Measurements from ENCODE around the gene ATG10.

The ATG10 gene

GRCh38 chr5:82287625-82288024 is 315.8 kb downstream of the ATG10 start:
- no peaks in the 10 kb centered on the region for H3K4me1 ChIP-seq

GRCh38 chr5:82290005-82290404 is 318.2 kb downstream of the ATG10 start:
- TF ChIP-seq CTCF (IDR thresholded peaks at IDR 0.05) = no peak
- H3K27ac ChIP-seq = no peak overlapping the region

More at GRCh38 chr5:82287625-82288024, 315.8 kb downstream of the ATG10 start:
- H3K9ac ChIP-seq = no peak overlapping the region
- TF ChIP-seq CTCF (IDR thresholded peaks at IDR 0.05) = no peak
- no peak overlapping the region for H3K4me3 ChIP-seq (ENCODE audit: low read depth, low read length)
- no peaks in the 10 kb centered on the region for H3K79me2 ChIP-seq
- no peaks in the 10 kb centered on the region for H3K27me3 ChIP-seq (ENCODE audit: control insufficient read depth, insufficient read depth, low read length)
- H3K4me2 ChIP-seq (ENCODE audit: low read length) = no peak overlapping the region
- H3K36me3 ChIP-seq (ENCODE audit: control insufficient read depth, insufficient read depth, low read length) = no peaks in the 10 kb centered on the region
- no peak overlapping the region for H3K27ac ChIP-seq
- H2AFZ ChIP-seq = no peak overlapping the region
- no peaks in the 10 kb centered on the region for H3K9me3 ChIP-seq (ENCODE audit: control insufficient read depth, low read length)

GRCh38 chr5:82290908-82291307 is 319.1 kb downstream of the ATG10 start:
- no peak overlapping the region for H3K27ac ChIP-seq
- H2AFZ ChIP-seq = no peak overlapping the region
- TF ChIP-seq CTCF (IDR thresholded peaks at IDR 0.05) = no peak
- H3K79me2 ChIP-seq = no peaks in the 10 kb centered on the region
- no peaks in the 10 kb centered on the region for H3K4me1 ChIP-seq
- H3K4me3 ChIP-seq (ENCODE audit: low read depth, low read length) = no peak overlapping the region
- H3K9ac ChIP-seq = no peak overlapping the region
- no peak overlapping the region for H3K4me2 ChIP-seq (ENCODE audit: low read length)
- H3K9me3 ChIP-seq (ENCODE audit: control insufficient read depth, low read length) = no peaks in the 10 kb centered on the region
- H3K36me3 ChIP-seq (ENCODE audit: control insufficient read depth, insufficient read depth, low read length) = no peaks in the 10 kb centered on the region
- no peaks in the 10 kb centered on the region for H3K27me3 ChIP-seq (ENCODE audit: control insufficient read depth, insufficient read depth, low read length)

More at GRCh38 chr5:82290005-82290404, 318.2 kb downstream of the ATG10 start:
- Histone ChIP-seq H3K27me3 (ENCODE audit: control insufficient read depth, insufficient read depth, low read length) (no peaks in the 10 kb centered on the region), H2AFZ (no peak overlapping the region), H3K9me3 (ENCODE audit: control insufficient read depth, low read length) (no peaks in the 10 kb centered on the region), H3K4me2 (ENCODE audit: low read length) (no peak overlapping the region), H3K4me3 (ENCODE audit: low read depth, low read length) (no peak overlapping the region), H3K79me2 (no peaks in the 10 kb centered on the region), H3K4me1 (no peaks in the 10 kb centered on the region), H3K36me3 (ENCODE audit: control insufficient read depth, insufficient read depth, low read length) (no peaks in the 10 kb centered on the region), H3K9ac (no peak overlapping the region)

GRCh38 chr5:82291420-82291819 is 319.6 kb downstream of the ATG10 start:
- H3K4me2 ChIP-seq (ENCODE audit: low read length) = no peak overlapping the region
- H3K79me2 ChIP-seq = no peaks in the 10 kb centered on the region
- no peak for TF ChIP-seq CTCF (IDR thresholded peaks at IDR 0.05)
- H3K4me3 ChIP-seq (ENCODE audit: low read depth, low read length) = no peak overlapping the region
- no peaks in the 10 kb centered on the region for H3K4me1 ChIP-seq
- no peak overlapping the region for H3K27ac ChIP-seq
- H2AFZ ChIP-seq = no peak overlapping the region
- H3K9ac ChIP-seq = no peak overlapping the region
- H3K9me3 ChIP-seq (ENCODE audit: control insufficient read depth, low read length) = no peaks in the 10 kb centered on the region
- no peaks in the 10 kb centered on the region for H3K27me3 ChIP-seq (ENCODE audit: control insufficient read depth, insufficient read depth, low read length)
- H3K36me3 ChIP-seq (ENCODE audit: control insufficient read depth, insufficient read depth, low read length) = no peaks in the 10 kb centered on the region

GRCh38 chr5:82295144-82295543 is 323.3 kb downstream of the ATG10 start:
- Histone ChIP-seq H3K27me3 (ENCODE audit: control insufficient read depth, insufficient read depth, low read length) (no peaks in the 10 kb centered on the region), H3K9ac (no peak overlapping the region), H3K4me2 (ENCODE audit: low read length) (no peak overlapping the region), H3K9me3 (ENCODE audit: control insufficient read depth, low read length) (no peaks in the 10 kb centered on the region), H3K36me3 (ENCODE audit: control insufficient read depth, insufficient read depth, low read length) (no peaks in the 10 kb centered on the region), H3K79me2 (no peaks in the 10 kb centered on the region), H2AFZ (no peak overlapping the region), H3K4me1 (no peaks in the 10 kb centered on the region), H3K27ac (no peak overlapping the region), H3K4me3 (ENCODE audit: low read depth, low read length) (no peak overlapping the region)
- no peak for TF ChIP-seq CTCF (IDR thresholded peaks at IDR 0.05)
